WERI-Rb-1 (cell line): Measurements from ENCODE around the gene ENGASE.
A peak's percentile ranks its signal among the peaks of the same experiment; 100 is the strongest.

Experiments used
- DNase-seq: peaks from one replicate; pipeline ENCODE4 v3.0.0-alpha.2; 2020
- H3K27ac ChIP-seq: fragments of 250-450 bp; sonication (Bioruptor Pico); 2 replicates; pipeline ENCODE4 v1.5.1; 2020; ENCODE audit warnings: mild to moderate bottlenecking, moderate library complexity
- H3K27me3 ChIP-seq: fragments of 250-450 bp; sonication (Bioruptor Pico); 2 replicates; pipeline ENCODE4 v1.5.1; 2021; ENCODE audit warnings: mild to moderate bottlenecking, low read depth, moderate library complexity; ENCODE audit not compliant: insufficient read depth, severe bottlenecking
- H3K36me3 ChIP-seq: fragments of 250-450 bp; sonication (Bioruptor Pico); 2 replicates; pipeline ENCODE4 v1.5.1; 2020; ENCODE audit warnings: mild to moderate bottlenecking, moderate library complexity
- H3K4me3 ChIP-seq: 2 replicates; pipeline ENCODE4 v1.5.1; 2011; ENCODE audit warnings: low read depth, mild to moderate bottlenecking, control low read depth, low read length
- H3K9me3 ChIP-seq: fragments of 250-450 bp; sonication (Bioruptor Pico); 2 replicates; pipeline ENCODE4 v1.5.1; 2021; ENCODE audit warnings: mild to moderate bottlenecking, moderate library complexity; ENCODE audit not compliant: severe bottlenecking
- TF ChIP-seq, protein P1 (sequence below): IDR thresholded peaks from 2 replicates; pipeline ENCODE4 v1.5.1; 2011; ENCODE audit warnings: low read depth, mild to moderate bottlenecking, control low read depth, inconsistent platforms, low read length

ENGASE gene

DNA sequence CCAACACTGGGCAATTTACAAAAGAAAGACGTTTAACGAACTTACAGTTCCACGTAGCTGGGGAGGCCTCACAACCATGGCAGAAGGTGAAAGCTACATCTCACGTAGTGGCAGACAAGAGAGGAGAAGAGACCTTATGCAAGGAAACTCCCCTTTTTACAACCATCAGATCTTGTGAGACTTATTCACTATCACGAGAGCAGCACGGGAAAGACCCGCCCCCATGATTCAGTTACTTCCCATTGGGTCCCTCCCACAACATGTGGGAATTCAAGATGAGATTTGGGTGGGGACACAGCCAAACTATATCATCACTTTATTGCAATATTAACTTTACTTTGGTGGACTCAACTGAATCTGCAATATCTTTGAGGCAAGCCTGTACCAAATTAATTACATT, 11.9 kb upstream of the ENGASE start:
- Histone ChIP-seq H3K4me3 (no peak overlapping the region), H3K36me3 (no peaks in the 10 kb centered on the region), H3K27me3 (no peaks in the 10 kb centered on the region), H3K27ac (no peak overlapping the region), H3K9me3 (peaks cover 12% of the 10 kb centered on the region)
- TF ChIP-seq, protein P1, sequence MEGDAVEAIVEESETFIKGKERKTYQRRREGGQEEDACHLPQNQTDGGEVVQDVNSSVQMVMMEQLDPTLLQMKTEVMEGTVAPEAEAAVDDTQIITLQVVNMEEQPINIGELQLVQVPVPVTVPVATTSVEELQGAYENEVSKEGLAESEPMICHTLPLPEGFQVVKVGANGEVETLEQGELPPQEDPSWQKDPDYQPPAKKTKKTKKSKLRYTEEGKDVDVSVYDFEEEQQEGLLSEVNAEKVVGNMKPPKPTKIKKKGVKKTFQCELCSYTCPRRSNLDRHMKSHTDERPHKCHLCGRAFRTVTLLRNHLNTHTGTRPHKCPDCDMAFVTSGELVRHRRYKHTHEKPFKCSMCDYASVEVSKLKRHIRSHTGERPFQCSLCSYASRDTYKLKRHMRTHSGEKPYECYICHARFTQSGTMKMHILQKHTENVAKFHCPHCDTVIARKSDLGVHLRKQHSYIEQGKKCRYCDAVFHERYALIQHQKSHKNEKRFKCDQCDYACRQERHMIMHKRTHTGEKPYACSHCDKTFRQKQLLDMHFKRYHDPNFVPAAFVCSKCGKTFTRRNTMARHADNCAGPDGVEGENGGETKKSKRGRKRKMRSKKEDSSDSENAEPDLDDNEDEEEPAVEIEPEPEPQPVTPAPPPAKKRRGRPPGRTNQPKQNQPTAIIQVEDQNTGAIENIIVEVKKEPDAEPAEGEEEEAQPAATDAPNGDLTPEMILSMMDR, result no peak
- no peak for DNase-seq

DNA sequence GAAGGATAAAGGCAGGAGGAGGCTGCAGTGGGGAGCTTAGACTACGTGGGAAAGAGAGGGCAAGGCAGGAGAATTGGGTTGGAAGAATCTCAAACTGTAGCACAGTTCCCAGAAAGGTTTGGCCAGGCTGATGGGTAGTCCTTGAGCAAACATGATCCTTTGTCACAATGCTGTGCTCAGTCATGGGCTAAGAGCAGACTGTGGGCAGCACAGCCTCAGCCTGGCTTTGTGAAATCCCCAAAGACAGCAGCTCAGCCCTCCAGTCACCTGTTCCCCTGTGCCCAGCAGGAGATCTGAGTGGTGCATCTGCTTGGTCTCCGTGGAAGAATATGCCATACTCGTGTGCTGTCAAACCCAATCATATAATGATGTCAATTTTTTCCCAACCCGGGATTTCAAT, 10.6 kb upstream of the ENGASE start:
- Histone ChIP-seq H3K27ac (no peak overlapping the region), H3K36me3 (no peaks in the 10 kb centered on the region), H3K9me3 (peaks cover 2% of the 10 kb centered on the region), H3K4me3 (no peak overlapping the region), H3K27me3 (no peaks in the 10 kb centered on the region)
- TF ChIP-seq, protein P1, result no peak
- DNase-seq, result peak; percentile 52

DNA sequence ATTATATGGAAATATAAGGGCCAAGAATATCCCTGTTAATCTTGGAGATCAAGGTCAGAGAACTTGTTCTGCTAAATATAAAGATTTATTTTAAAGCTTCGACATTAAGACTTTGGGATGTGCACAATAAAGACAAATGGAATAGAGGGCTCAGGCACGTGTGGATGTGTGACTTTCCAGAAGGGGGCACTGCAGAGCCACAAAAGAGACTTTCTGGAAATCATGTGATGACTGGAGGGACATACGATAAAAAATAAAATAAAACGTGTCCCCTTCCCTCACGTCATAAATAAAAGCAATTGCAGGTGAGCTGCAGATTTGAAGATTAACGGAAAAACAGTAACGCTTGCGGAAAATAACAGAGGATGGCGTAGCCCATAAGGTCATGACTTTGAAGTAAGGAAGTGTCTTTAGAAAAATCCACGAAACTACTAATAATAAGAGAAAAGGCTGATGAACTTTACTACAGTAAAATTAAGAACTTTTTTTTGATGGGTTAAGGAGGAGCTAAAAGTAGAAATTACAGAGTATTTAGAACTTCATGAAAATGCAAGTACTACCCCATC, 9.4 kb upstream of the ENGASE start:
- H3K36me3 ChIP-seq, result no peaks in the 10 kb centered on the region
- H3K9me3 ChIP-seq, result no peaks in the 10 kb centered on the region
- TF ChIP-seq, protein P1, result peak; percentile 70
- H3K4me3 ChIP-seq, result no peak overlapping the region
- peak; percentile 70 for DNase-seq
- H3K27ac ChIP-seq, result no peak overlapping the region
- H3K27me3 ChIP-seq, result no peaks in the 10 kb centered on the region

DNA sequence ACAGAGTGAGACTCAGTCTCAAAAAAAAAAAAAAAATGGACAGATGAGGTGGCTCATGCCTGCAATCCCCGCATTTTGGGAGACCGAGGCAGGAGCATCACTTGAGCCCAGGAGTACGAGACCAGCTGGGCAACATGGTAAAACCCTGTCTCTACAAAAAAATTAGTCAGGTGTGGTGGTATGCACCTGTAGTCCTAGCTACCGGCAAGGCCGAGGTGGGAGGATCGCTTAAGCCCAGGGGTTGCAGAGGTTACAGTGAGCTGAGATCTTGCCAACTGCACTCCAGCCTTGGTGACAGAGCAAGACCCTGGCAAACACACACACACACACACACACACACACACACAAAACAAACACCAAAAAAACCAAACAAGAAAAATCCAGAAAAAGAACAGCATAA, 7.7 kb upstream of the ENGASE start:
- Histone ChIP-seq H3K36me3 (no peaks in the 10 kb centered on the region), H3K9me3 (no peaks in the 10 kb centered on the region), H3K4me3 (no peak overlapping the region), H3K27me3 (no peaks in the 10 kb centered on the region), H3K27ac (no peak overlapping the region)
- DNase-seq, result no peak
- TF ChIP-seq, protein P1, result no peak

DNA sequence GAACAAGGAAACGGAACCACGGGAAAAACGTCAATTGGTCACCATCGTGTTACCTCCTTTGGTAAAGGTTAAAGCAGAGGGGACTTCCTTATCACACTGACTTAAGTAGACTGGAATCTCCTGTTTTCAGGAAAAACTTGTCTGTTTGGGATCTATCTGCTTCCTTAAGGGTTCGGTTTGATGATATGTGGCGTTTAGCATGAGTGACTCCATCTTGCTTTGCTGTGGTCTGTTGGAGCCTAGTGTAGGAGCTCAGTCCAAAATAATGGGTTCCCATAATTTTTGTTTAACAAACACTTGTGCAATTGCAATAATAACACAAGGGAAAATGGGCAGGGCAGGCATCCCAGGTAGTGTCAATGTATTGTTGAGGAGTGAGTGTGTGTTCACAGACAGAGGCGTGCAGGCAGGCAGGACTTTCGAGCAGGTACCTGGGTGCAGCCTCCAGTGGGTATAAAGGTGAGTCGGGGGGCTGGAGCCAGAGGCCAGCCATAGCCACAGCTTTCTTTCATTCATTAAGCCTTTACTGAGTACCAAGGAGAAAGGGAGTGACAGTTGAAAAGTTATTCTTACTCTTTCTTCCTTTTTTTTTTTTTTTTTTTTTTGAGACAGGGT, 4.3 kb upstream of the ENGASE start:
- Histone ChIP-seq H3K36me3 (no peaks in the 10 kb centered on the region), H3K9me3 (no peaks in the 10 kb centered on the region), H3K27me3 (no peaks in the 10 kb centered on the region), H3K4me3 (no peak overlapping the region), H3K27ac (no peak overlapping the region)
- TF ChIP-seq, protein P1, result no peak
- no peak for DNase-seq
